BLaER1 (cell line): Measurements from ENCODE around the gene VRK1.

Source experiments
- H3K27ac ChIP-seq: shearing (Covaris generic); formaldehyde crosslinking; 2 replicates; pipeline ENCODE4 v1.8.1; 2022
- H3K27me3 ChIP-seq: shearing (Covaris generic); formaldehyde crosslinking; 2 replicates; pipeline ENCODE4 v1.8.1; 2022
- H3K36me3 ChIP-seq: shearing (Covaris generic); formaldehyde crosslinking; 2 replicates; pipeline ENCODE4 v1.8.1; 2022
- H3K4me1 ChIP-seq: shearing (Covaris generic); formaldehyde crosslinking; 2 replicates; pipeline ENCODE4 v1.8.1; 2022
- H3K4me2 ChIP-seq: shearing (Covaris generic); formaldehyde crosslinking; 2 replicates; pipeline ENCODE4 v1.8.1; 2022
- H3K4me3 ChIP-seq: shearing (Covaris generic); formaldehyde crosslinking; 2 replicates; pipeline ENCODE4 v1.8.1; 2022
- H3K9ac ChIP-seq: shearing (Covaris generic); formaldehyde crosslinking; 2 replicates; pipeline ENCODE4 v1.8.1; 2022
- H3K9me3 ChIP-seq: shearing (Covaris generic); formaldehyde crosslinking; 2 replicates; pipeline ENCODE4 v1.8.1; 2022
- H4K20me1 ChIP-seq: shearing (Covaris generic); formaldehyde crosslinking; 2 replicates; pipeline ENCODE4 v1.8.1; 2022
- Cebpa-rat ChIP-seq: shearing (Covaris generic); IDR thresholded peaks from 2 replicates; pipeline ENCODE4 v1.8.1; 2022

Gene VRK1

GRCh38 chr14:96839251-96839650 is 42.1 kb downstream of the VRK1 start:
- H3K9me3 ChIP-seq = peaks cover 4% of the 10 kb centered on the region; the same call in 1 of the 2 replicates
- H3K4me3 ChIP-seq = no peak overlapping the region
- H3K27me3 ChIP-seq = no peaks in the 10 kb centered on the region
- peaks cover 88% of the 10 kb centered on the region for H3K36me3 ChIP-seq
- H3K9ac ChIP-seq = no peak overlapping the region
- no peak overlapping the region for H3K4me2 ChIP-seq
- H4K20me1 ChIP-seq = no peaks in the 10 kb centered on the region
- no peak for TF ChIP-seq Cebpa-rat
- no peak overlapping the region for H3K27ac ChIP-seq
- no peaks in the 10 kb centered on the region for H3K4me1 ChIP-seq

- no peak for TF ChIP-seq Cebpa-rat
- peaks cover 4% of the 10 kb centered on the region; the same call in 1 of the 2 replicates for H3K9me3 ChIP-seq
- no peaks in the 10 kb centered on the region for H3K27me3 ChIP-seq
- no peaks in the 10 kb centered on the region for H4K20me1 ChIP-seq
- no peak overlapping the region for H3K4me3 ChIP-seq
- no peak overlapping the region for H3K27ac ChIP-seq
- no peaks in the 10 kb centered on the region for H3K4me1 ChIP-seq
- H3K36me3 ChIP-seq = peaks cover 73% of the 10 kb centered on the region
- H3K4me2 ChIP-seq = no peak overlapping the region
- H3K9ac ChIP-seq = no peak overlapping the region
Measured at GRCh38 chr14:96843137-96843536, 46.0 kb downstream of the VRK1 start.

GRCh38 chr14:96844857-96845570 is 47.8 kb downstream of the VRK1 start:
- H3K9me3 ChIP-seq = no peaks in the 10 kb centered on the region
- no peaks in the 10 kb centered on the region for H4K20me1 ChIP-seq
- no peaks in the 10 kb centered on the region for H3K27me3 ChIP-seq
- H3K9ac ChIP-seq = no peak overlapping the region
- H3K4me2 ChIP-seq = no peak overlapping the region
- H3K4me1 ChIP-seq = no peaks in the 10 kb centered on the region
- TF ChIP-seq Cebpa-rat = no peak
- H3K4me3 ChIP-seq = no peak overlapping the region
- H3K27ac ChIP-seq = no peak overlapping the region
- H3K36me3 ChIP-seq = peaks cover 73% of the 10 kb centered on the region

DNA sequence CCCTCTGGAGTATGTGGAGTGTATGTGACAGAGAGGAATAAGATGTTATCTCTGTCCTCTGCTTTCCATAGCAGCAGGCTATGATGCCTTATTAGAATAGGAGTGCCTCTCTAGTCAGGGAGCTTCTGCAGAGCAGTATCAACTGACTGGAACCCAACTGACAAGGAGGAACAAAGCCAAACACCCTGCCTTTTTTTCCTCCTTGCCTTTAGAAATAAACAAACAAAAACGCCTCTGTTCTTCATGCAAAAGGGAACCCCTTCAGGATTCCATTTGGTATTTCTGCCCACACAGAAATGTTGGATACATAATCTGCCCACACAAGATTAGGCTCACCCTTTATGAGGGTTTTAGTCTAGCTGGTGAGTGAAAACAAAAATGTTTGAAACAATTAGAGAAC is 50.3 kb downstream of the VRK1 start:
- Histone ChIP-seq H3K36me3 (peaks cover 58% of the 10 kb centered on the region), H3K27me3 (no peaks in the 10 kb centered on the region), H3K4me2 (no peak overlapping the region), H3K27ac (no peak overlapping the region), H4K20me1 (no peaks in the 10 kb centered on the region), H3K9ac (no peak overlapping the region), H3K9me3 (no peaks in the 10 kb centered on the region), H3K4me1 (no peaks in the 10 kb centered on the region), H3K4me3 (no peak overlapping the region)
- no peak for TF ChIP-seq Cebpa-rat

- no peaks in the 10 kb centered on the region for H3K4me1 ChIP-seq
- H3K4me3 ChIP-seq = no peak overlapping the region
- H3K27ac ChIP-seq = no peak overlapping the region
- peaks cover 53% of the 10 kb centered on the region for H3K36me3 ChIP-seq
- no peaks in the 10 kb centered on the region for H3K9me3 ChIP-seq
- H3K27me3 ChIP-seq = no peaks in the 10 kb centered on the region
- no peaks in the 10 kb centered on the region for H4K20me1 ChIP-seq
- H3K4me2 ChIP-seq = no peak overlapping the region
- no peak for TF ChIP-seq Cebpa-rat
- H3K9ac ChIP-seq = no peak overlapping the region
Measured at GRCh38 chr14:96848011-96848410, 50.8 kb downstream of the VRK1 start.

- H3K27ac ChIP-seq = no peak overlapping the region
- H3K9me3 ChIP-seq = no peaks in the 10 kb centered on the region
- no peak overlapping the region for H3K4me3 ChIP-seq
- H3K27me3 ChIP-seq = no peaks in the 10 kb centered on the region
- no peak overlapping the region for H3K4me2 ChIP-seq
- peaks cover 51% of the 10 kb centered on the region for H3K36me3 ChIP-seq
- no peaks in the 10 kb centered on the region for H3K4me1 ChIP-seq
- TF ChIP-seq Cebpa-rat = no peak
- no peaks in the 10 kb centered on the region for H4K20me1 ChIP-seq
- no peak overlapping the region for H3K9ac ChIP-seq
Measured at GRCh38 chr14:96849733-96850132, 52.6 kb downstream of the VRK1 start.

DNA sequence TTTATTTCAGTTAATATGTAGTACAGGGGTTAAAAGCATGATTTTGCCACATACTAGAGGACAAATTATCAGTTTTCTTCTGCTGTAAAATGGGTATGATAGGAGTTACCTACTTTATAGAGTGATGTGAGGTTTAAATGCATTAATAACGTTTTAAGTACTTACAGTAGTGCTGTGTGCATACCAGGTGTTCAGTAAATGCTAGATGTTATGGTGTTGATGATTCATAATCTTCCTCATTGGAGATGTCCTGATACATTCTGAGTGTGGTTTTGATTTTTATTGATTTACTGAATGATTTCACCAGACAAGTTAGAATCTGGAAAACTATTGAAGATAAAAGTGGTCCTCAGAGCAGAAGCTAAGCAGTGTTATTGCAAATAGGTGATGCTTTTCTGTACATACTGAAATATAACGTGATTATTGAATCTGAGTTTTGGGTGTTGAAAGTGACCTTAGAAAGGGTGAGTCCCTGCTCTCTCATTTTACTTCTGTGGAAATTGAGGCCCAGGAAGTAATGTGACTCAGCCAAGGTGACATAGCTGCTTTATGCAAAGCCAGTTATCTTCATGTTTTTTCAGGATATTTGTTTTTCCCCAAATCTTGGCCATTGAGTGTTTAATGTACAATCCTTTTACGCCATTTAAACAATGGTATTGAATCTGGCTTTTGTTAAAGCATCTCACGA is 54.7 kb downstream of the VRK1 start:
- Histone ChIP-seq H3K4me1 (no peaks in the 10 kb centered on the region), H3K27me3 (no peaks in the 10 kb centered on the region), H3K9me3 (no peaks in the 10 kb centered on the region), H3K4me2 (no peak overlapping the region), H3K4me3 (no peak overlapping the region), H4K20me1 (no peaks in the 10 kb centered on the region), H3K36me3 (peaks cover 66% of the 10 kb centered on the region), H3K9ac (no peak overlapping the region), H3K27ac (no peak overlapping the region)
- no peak for TF ChIP-seq Cebpa-rat

GRCh38 chr14:96852823-96853422 is 55.7 kb downstream of the VRK1 start:
- H3K4me1 ChIP-seq = no peaks in the 10 kb centered on the region
- H3K9ac ChIP-seq = no peak overlapping the region
- H3K9me3 ChIP-seq = no peaks in the 10 kb centered on the region
- TF ChIP-seq Cebpa-rat = no peak
- no peaks in the 10 kb centered on the region for H4K20me1 ChIP-seq
- peaks cover 67% of the 10 kb centered on the region for H3K36me3 ChIP-seq
- no peaks in the 10 kb centered on the region for H3K27me3 ChIP-seq
- no peak overlapping the region for H3K4me3 ChIP-seq
- H3K27ac ChIP-seq = no peak overlapping the region
- H3K4me2 ChIP-seq = no peak overlapping the region

DNA sequence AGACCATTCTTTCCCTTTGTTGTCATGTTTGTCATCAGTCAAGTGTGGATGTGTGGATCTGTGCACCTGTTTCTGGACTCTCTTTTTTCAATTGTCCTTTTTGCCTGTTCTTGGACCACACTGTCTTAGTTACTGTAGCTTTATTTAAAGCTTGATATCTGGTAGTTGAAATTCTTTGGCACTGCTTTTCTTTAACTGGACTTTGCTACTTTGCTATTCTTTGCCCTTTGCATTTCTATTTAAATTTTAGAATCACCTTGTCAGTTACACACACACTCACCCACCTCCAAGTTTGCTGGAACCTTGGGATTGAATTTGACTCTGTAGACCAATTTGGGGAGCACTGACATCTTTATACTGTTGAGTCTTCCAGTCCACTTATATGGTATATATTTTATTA is 61.5 kb downstream of the VRK1 start:
- no peak overlapping the region for H3K4me2 ChIP-seq
- H3K36me3 ChIP-seq = peaks cover 68% of the 10 kb centered on the region
- H3K9ac ChIP-seq = no peak overlapping the region

More for the DNA sequence above, 61.5 kb downstream of the VRK1 start:
- Histone ChIP-seq H3K4me1 (no peaks in the 10 kb centered on the region), H3K27me3 (no peaks in the 10 kb centered on the region), H3K27ac (no peak overlapping the region), H3K4me3 (no peak overlapping the region), H4K20me1 (no peaks in the 10 kb centered on the region), H3K9me3 (no peaks in the 10 kb centered on the region)
- no peak for TF ChIP-seq Cebpa-rat
